Measurements from ENCODE around the gene ZNF143. TPM values are rescaled to one million over a fixed set of nuclear protein-coding genes. Genes with fewer than 3 reads are reported as not detected.
"Not testable (repeated sequence)": the region's sequence is repeated elsewhere in the genome, so short reads cannot be mapped to it uniquely, and the experiment has no call there.

Gene ZNF143
- total and polyA plus RNA-seq, 8 donors = 17.3 to 29.4 (median 24.7) TPM

DNA sequence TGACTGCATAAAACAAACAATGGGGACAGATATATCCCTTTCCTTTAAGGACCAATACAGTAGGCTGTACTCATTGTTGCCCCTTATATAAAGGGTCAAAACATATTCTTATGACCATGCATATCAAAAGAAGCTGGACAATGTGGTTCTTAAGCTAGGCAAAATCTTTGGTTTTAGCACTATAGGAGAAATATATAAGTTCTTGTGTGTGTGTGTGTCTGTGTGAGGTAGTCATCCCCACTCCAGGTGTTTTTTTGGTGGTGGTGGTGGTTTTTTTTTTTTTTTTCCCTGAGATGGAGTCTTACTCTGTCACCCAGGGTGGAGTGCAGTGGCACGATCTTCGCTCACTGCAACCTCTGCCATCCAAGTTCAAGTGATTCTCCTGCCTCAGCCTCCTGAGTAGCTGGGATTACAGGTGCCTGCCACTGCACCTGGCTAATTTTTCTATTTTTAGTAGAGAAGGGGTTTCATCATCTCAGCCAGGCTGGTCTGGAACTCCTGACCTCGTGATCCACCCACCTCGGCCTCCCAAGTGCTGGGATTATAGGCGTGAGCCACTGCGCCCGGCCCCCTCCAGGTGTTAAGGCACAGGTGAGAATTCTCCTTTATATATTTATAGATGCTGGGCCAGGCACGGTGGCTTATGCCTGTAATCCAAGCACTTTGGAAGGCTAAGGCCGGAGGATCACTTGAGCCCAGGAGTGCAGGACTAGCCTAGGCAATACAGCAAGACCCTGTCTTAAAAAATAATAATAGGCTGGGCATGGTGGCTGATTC, 12.0 kb upstream of the ZNF143 start:
- intact Hi-C loops (cut with DNase I) = no loop called here
- H3K9me3 ChIP-seq = peaks cover 0 to 17% of the 10 kb centered on the region in 2 donors
- H3K36me3 ChIP-seq = peaks cover 0 to 38% of the 10 kb centered on the region in 2 donors
- ATAC-seq (no peak), DNase-seq (peak in 1 of 4 donors; percentile 39)
- no peak overlapping the region for H3K4me3 ChIP-seq
- no peaks in the 10 kb centered on the region for H3K4me1 ChIP-seq
- H3K27ac ChIP-seq = no peak overlapping the region
- TF ChIP-seq, protein P1, sequence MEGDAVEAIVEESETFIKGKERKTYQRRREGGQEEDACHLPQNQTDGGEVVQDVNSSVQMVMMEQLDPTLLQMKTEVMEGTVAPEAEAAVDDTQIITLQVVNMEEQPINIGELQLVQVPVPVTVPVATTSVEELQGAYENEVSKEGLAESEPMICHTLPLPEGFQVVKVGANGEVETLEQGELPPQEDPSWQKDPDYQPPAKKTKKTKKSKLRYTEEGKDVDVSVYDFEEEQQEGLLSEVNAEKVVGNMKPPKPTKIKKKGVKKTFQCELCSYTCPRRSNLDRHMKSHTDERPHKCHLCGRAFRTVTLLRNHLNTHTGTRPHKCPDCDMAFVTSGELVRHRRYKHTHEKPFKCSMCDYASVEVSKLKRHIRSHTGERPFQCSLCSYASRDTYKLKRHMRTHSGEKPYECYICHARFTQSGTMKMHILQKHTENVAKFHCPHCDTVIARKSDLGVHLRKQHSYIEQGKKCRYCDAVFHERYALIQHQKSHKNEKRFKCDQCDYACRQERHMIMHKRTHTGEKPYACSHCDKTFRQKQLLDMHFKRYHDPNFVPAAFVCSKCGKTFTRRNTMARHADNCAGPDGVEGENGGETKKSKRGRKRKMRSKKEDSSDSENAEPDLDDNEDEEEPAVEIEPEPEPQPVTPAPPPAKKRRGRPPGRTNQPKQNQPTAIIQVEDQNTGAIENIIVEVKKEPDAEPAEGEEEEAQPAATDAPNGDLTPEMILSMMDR (IDR thresholded peaks at IDR 0.05) = no peak
- H3K27me3 ChIP-seq = no peaks in the 10 kb centered on the region

DNA sequence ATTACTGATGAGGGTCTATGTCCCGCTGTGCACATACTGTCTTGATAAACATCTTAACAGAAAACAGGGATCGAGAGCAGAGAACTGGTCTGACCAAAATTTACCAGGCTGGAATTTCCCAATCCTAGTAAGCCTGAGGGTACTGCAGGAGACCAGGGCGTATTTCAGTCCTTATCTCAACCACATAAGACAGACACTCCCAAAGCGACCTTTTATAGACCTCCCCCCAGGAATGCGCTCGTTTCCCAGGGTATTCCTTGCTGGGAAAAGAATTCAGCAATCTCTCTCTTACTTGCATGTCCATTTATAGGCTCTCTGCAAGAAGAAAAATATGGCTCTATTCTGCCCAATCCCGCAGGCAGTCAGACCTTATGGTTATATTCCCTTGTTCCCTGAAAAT, 8.8 kb upstream of the ZNF143 start:
- DNase-seq; H3K27ac ChIP-seq; H3K4me3 ChIP-seq; intact Hi-C loops (cut with DNase I); H3K27me3 ChIP-seq; ATAC-seq; H3K4me1 ChIP-seq: not testable (repeated sequence)
- peaks cover 0 to 14% of the 10 kb centered on the region in 2 donors for H3K36me3 ChIP-seq
- peaks cover 0 to 17% of the 10 kb centered on the region in 2 donors for H3K9me3 ChIP-seq

DNA sequence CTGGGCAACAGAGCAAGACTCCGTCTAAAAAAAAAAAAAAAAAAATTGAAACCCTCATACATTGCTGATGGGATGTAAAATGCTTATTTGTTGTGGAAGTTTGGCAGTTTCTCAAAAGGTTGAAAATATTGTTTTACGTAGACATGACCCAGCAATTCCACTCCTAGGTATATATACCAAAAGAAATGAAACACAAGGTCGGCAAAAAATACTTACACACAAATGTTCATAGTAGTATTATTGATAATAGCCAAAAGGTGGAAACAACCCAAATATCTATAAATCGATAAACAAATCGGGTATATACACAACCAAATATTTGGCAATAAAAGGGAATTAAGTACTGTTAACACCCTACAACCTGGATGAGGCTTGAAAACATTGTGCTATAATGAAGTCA, 5.1 kb upstream of the ZNF143 start:
- Histone ChIP-seq H3K4me1 (peaks cover 4 to 9% of the 10 kb centered on the region in 2 donors), H3K9me3 (peaks cover 0 to 17% of the 10 kb centered on the region in 2 donors), H3K4me3 (no peak overlapping the region), H3K36me3 (no peaks in the 10 kb centered on the region), H3K27ac (no peak overlapping the region), H3K27me3 (no peaks in the 10 kb centered on the region)
- intact Hi-C loops (cut with DNase I) = no loop called here
- TF ChIP-seq, protein P1 (IDR thresholded peaks at IDR 0.05) = no peak
- DNase-seq = no peak
- ATAC-seq = no peak

DNA sequence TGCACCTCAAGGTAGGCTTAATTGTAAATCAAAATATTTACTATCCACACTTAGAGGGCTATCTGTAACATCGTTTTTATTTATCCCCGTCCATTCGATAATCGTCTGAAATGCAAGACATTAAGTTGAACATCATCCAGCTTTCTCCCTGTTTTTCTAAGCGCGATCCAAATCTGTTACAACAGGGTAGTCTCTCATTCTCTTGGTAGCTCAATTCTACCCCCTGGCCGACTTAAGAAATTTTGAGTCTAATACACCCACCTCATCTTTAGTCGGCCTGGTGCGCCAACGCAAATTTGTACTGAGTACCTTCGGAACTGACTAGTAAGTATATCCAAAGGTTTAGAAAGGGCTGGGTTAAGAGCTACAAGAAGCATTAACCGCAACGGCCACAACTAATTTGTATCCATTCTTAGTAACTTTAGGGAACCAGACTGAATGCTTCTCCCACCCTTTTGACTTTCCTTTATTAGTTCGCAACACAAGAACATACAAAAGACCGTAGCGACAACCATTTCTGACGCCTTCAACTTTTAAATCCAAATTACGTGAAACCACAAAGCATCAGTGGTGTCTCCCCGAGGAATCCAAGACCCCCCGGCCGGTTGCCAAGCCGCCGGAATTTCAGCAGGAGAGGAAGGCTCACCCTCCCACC, 1.0 kb upstream of the ZNF143 start:
- H3K27ac ChIP-seq = peak overlapping the region; percentile 100
- DNase-seq = peak in 2 of 4 donors; percentile 62
- no peak for ATAC-seq
- intact Hi-C loops (cut with DNase I) = no loop called here
- no peaks in the 10 kb centered on the region for H3K36me3 ChIP-seq
- H3K27me3 ChIP-seq = no peaks in the 10 kb centered on the region
- no peaks in the 10 kb centered on the region for H3K9me3 ChIP-seq
- H3K4me1 ChIP-seq = peaks cover 9 to 30% of the 10 kb centered on the region in 2 donors
- TF ChIP-seq, protein P1 (IDR thresholded peaks at IDR 0.05) = no peak
- peak overlapping the region; percentile 61 to 78 for H3K4me3 ChIP-seq

DNA sequence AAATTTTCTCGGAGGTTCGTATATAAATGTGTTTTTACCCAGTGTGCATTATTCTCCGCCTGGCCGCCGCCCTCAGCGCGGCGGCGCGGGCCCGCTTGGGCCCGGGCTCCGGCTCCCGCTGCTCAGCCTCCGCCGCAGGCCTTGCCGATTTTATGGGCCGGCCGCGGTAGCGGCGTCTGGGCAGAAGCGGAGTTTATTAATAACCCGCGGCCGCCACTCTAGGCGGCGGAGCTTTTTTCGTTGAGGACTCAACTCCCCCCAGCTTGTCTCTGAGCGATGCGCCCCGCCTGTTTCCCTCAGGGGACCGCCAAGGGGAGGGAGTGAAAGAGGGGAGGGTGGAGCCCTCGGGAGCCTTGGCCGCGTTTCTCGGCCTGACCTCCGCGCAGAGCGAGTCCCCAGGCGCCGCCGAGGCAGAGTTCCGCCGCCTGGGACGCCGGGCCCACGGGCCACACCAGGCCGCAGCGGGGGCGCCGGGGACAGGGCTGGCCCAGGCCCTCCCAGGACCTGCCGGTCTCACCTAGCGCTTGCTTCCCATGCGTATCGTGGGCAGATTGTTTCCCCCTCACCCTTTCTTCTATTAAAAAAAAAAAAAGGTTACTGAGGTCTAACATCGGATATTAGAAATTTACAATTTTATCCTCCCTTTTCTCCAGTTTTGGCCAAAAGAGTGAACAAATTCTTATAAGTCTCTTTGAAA, 399 bp downstream of the ZNF143 start:
- peak; percentile 74 for ATAC-seq
- DNase-seq = peak; percentile 88 to 94 (median 92)
- TF ChIP-seq, protein P1 (IDR thresholded peaks at IDR 0.05) = no peak

More for the DNA sequence above, 399 bp downstream of the ZNF143 start:
- Histone ChIP-seq H3K9me3 (no peaks in the 10 kb centered on the region), H3K4me3 (peak overlapping the region; percentile 53 to 61), H3K27ac (peak overlapping the region; percentile 100), H3K36me3 (no peaks in the 10 kb centered on the region), H3K27me3 (no peaks in the 10 kb centered on the region), H3K4me1 (peaks cover 9 to 30% of the 10 kb centered on the region in 2 donors)
- intact Hi-C loops (cut with DNase I) = no loop called here

All from left lung (tissue), 10 donors.